Activated CD4-positive, alpha-beta memory T cell treated with anti-CD3 and anti-CD28 coated beads for 36 hours (primary cell): ENCODE measurements around the gene FAM187B. TPM values are rescaled to one million over a fixed set of nuclear protein-coding genes. Genes with fewer than 3 reads are reported as not detected.
"Not testable (repeated sequence)": the region's sequence is repeated elsewhere in the genome, so short reads cannot be mapped to it uniquely, and the experiment has no call there.

Source experiments
- CTCF ChIA-PET: fragments of 350-600 bp; sonication (Branson Sonifier 250); formaldehyde crosslinking; loops from one replicate; lab custom pipeline; 2021; ENCODE audit warnings: antibody characterized with exemption, inconsistent platforms; lab: Charles Lee
- POLR2A ChIA-PET: fragments of 350-600 bp; sonication (Branson Sonifier 250); formaldehyde crosslinking; loops from one replicate; lab custom pipeline; 2021; ENCODE audit warnings: antibody characterized with exemption; lab: Charles Lee
- DNase-seq: peaks from one replicate; pipeline ENCODE4 v3.0.0-alpha.2; 2020
- H3K27ac Mint-ChIP-seq: one replicate; pipeline ENCODE4 v1.8.0; 2021; ENCODE audit warnings: mixed read lengths
- H3K27me3 Mint-ChIP-seq: one replicate; pipeline ENCODE4 v1.8.0; 2021; ENCODE audit warnings: mixed read lengths
- H3K36me3 Mint-ChIP-seq: one replicate; pipeline ENCODE4 v1.8.0; 2021; ENCODE audit warnings: mixed read lengths
- H3K4me1 Mint-ChIP-seq: one replicate; pipeline ENCODE4 v1.8.0; 2021; ENCODE audit warnings: low read depth, mixed read lengths
- H3K4me3 Mint-ChIP-seq: one replicate; pipeline ENCODE4 v1.8.0; 2021; ENCODE audit warnings: mild to moderate bottlenecking, mixed read lengths
- H3K9me3 Mint-ChIP-seq: one replicate; pipeline ENCODE4 v1.8.0; 2021; ENCODE audit warnings: mixed read lengths
- intact Hi-C: fragments of 100-400 bp; cut with micrococcal nuclease; formaldehyde crosslinking; loops from one replicate; pipeline ENCODE4 v1.15.1; 2023
- total RNA-seq, 2 experiments: library from RNA; stranded (reverse); gene quantifications; one replicate each; pipeline ENCODE4 v1.2.3, GENCODE V29; 2021

Gene FAM187B
- total RNA-seq, 2 experiments from 2014 or later = 0.19 TPM; not detected in 1

DNA sequence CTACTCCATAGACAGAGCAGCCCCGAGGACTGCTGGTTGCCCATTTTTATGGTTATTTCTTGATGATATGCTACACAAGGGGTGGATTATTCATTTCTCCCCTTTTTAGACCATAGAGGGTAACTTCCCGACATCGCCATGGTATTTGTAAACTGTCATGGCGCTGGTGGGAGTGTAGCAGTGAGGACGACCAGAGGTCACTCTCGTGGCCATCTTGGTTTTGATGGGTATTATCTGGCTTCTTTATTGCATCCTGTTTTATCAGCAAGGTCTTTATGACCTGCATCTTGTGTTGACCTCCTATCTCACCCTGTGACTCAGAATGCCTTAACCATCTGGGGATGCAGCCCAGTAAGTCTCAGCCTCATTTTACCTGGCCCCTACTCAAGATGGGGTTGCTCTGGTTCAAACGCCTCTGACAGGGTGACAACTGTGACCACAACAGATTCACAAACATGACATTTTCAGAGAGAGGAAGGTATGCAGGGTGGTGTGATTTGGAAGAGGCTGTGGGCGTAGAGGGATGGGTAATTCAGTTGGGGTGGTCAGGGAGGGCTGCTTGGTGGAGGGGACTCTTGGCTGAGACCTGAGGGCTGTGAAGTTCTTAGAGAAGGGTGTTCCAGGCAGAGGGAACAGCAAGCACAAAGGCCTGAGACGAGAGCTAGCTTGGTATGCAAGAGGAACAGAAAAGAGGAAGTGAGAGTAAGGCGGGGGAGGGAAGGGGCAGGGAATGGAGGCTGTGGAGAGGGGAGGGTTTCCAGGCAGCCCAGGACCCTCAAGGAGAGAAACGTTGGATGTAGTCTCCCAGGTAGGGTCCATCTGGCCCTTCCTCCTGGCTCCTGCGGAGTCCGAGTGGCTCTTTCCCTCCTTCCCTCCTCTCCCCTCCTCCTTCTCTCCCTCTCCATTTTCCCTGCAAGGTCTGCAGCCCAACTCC lies 23.5 kb downstream of the FAM187B start:
- Mint-ChIP-seq H3K27ac (peak overlapping the region; percentile 88), H3K27me3 (no peaks in the 10 kb centered on the region), H3K4me3 (no peak overlapping the region), H3K4me1 (peaks cover 71% of the 10 kb centered on the region), H3K36me3 (no peaks in the 10 kb centered on the region), H3K9me3 (peaks cover 5% of the 10 kb centered on the region)
- ChIA-PET CTCF (interaction anchor here (0.6 kb wide), 1 partner anchor 64 kb away, joined by 3 read pairs; no protein-coding TSS in a partner anchor), POLR2A (no interaction called here)
- DNase-seq = peak; percentile 56
- intact Hi-C loops = loop anchor here (1.0 kb wide), 1 partner anchor 9 kb away; no protein-coding TSS in a partner anchor

DNA sequence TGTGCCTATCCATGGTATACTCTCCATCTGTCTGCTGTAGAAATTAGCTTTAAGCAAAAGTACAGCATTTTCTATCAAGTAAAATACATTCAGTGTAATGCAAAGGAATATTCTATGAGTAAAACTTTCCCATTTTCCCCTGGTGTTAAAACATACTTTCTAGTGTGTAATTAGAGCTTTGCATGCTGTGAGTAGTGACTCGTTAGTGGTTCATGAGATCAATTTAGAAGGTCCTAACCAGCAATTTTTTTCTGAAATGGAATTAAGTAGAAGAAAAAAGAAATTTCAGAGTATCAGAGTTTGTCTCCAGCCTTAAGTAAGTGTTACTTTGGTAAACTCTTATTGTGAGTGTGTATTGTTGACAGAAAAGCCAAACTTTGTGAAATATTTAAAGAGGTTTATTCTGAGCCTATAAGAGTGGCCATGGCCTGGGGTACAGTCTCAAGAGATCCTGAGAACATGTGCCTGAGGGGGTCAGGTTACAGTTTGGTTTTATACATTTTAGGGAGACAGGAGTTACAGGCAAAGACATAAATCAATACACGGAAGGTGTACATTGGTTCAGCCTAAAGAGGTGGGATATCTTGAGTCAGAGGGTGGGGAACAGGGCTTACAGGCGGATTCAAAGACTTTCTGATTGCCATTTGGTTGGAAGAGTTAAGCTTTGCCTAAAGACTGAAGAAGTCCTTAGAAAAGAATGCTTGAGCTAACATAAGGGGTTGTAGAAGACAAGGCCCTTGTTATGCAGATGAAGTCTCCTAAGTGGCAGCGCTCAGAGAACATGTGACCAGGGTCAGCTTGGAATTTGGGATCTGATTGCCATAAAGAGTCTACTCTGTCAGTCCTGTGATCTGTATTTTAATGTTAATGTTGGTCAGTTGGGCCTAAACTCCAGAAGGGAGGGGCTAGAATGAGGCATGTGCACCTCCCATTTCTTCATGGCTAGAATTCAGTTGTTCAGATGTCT lies 25.5 kb downstream of the FAM187B start:
- H3K9me3 Mint-ChIP-seq = peaks cover 2% of the 10 kb centered on the region
- no peaks in the 10 kb centered on the region for H3K27me3 Mint-ChIP-seq
- CTCF ChIA-PET = interaction anchor here (1.1 to 1.4 kb wide), 2 partner anchors 12 to 61 kb away, joined by 3 read pairs; no protein-coding TSS in a partner anchor
- DNase-seq = no peak
- POLR2A ChIA-PET = interaction anchor here (0.6 kb wide), 2 partner anchors 48 to 49 kb away, joined by 3 to 4 read pairs; no protein-coding TSS in a partner anchor
- intact Hi-C loops = no loop called here
- H3K4me3 Mint-ChIP-seq = no peak overlapping the region
- H3K27ac Mint-ChIP-seq = peak overlapping the region; percentile 88
- H3K36me3 Mint-ChIP-seq = no peaks in the 10 kb centered on the region
- H3K4me1 Mint-ChIP-seq = peaks cover 63% of the 10 kb centered on the region

DNA sequence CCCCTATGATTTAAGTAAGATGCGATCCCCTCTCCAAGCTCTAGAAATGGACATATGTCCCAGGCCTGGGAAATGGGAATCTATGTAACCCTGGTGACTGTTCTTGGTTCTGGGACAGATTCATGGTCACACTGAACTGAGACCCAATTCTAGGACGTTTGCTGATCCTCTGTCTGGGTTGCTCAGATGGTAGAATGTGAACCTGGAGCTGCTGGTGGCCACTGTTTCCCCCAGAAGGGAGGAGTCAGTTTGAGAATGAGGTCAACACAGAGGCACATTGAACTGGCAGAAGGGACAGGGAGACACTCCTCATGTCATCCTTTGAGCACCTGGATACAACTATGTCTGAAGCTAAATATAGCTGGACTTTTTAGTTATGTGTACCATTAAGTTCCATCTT lies 29.1 kb downstream of the FAM187B start:
- POLR2A ChIA-PET = no interaction called here
- Mint-ChIP-seq H3K36me3 (no peaks in the 10 kb centered on the region), H3K4me1 (peaks cover 35% of the 10 kb centered on the region), H3K4me3 (no peak overlapping the region), H3K9me3 (no peaks in the 10 kb centered on the region), H3K27me3 (no peaks in the 10 kb centered on the region), H3K27ac (no peak overlapping the region)
- DNase-seq = no peak
- intact Hi-C loops = no loop called here
- CTCF ChIA-PET = interaction anchor here (0.8 to 1.6 kb wide), 4 partner anchors 16 to 84 kb away, joined by 3 to 4 read pairs (median 3); no protein-coding TSS in a partner anchor

DNA sequence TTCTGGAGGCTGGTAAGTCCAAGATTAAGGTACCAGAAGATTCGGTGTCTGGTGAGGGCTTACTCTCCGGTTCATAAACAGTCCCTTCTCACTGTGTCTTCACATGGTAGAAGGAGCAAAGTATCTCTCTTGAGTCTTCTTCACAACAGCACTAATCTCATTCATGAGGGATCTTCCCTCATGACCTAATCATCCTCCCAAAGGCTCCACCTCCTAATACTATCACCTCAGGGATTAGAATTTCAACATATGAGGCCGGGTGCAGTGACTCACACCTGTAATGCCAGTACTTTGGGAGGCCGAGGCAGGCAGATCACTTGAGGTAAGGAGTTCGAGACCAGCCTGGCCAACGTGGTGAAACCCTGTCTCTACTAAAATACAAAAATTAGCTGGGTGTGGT lies 31.7 kb downstream of the FAM187B start:
- POLR2A ChIA-PET = not testable (repeated sequence)

DNA sequence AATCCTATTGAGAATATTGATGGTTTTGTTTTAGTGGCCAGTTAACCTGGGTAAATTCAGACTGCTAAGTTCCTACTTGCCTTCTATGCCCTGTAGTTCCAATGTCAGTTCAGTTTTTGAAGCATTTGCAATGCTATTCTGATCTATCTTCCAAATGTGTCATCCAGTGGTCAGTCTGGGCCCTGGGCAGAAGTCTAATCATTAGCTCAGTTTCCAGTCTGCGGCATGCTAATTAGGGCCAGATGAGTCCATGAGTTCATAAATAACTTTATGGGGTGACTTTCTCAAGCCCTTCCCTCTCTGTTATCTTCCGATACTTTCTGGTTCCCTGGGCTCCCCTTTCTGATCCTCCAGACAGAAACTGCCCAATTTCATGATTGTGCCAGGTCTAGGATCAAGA lies 32.7 kb downstream of the FAM187B start:
- no peaks in the 10 kb centered on the region for H3K36me3 Mint-ChIP-seq
- no peak overlapping the region for H3K4me3 Mint-ChIP-seq
- H3K27ac Mint-ChIP-seq = no peak overlapping the region
- peaks cover 11% of the 10 kb centered on the region for H3K4me1 Mint-ChIP-seq
- no peaks in the 10 kb centered on the region for H3K9me3 Mint-ChIP-seq
- CTCF ChIA-PET = no interaction called here
- POLR2A ChIA-PET = no interaction called here
- no peaks in the 10 kb centered on the region for H3K27me3 Mint-ChIP-seq
- no peak for DNase-seq
- intact Hi-C loops = no loop called here

More for the DNA sequence above, 31.7 kb downstream of the FAM187B start:
- H3K4me1 Mint-ChIP-seq = peaks cover 17% of the 10 kb centered on the region
- DNase-seq, CTCF ChIA-PET, H3K9me3 Mint-ChIP-seq, H3K27ac Mint-ChIP-seq, H3K27me3 Mint-ChIP-seq, H3K4me3 Mint-ChIP-seq, H3K36me3 Mint-ChIP-seq, intact Hi-C loops: not testable (repeated sequence)

DNA sequence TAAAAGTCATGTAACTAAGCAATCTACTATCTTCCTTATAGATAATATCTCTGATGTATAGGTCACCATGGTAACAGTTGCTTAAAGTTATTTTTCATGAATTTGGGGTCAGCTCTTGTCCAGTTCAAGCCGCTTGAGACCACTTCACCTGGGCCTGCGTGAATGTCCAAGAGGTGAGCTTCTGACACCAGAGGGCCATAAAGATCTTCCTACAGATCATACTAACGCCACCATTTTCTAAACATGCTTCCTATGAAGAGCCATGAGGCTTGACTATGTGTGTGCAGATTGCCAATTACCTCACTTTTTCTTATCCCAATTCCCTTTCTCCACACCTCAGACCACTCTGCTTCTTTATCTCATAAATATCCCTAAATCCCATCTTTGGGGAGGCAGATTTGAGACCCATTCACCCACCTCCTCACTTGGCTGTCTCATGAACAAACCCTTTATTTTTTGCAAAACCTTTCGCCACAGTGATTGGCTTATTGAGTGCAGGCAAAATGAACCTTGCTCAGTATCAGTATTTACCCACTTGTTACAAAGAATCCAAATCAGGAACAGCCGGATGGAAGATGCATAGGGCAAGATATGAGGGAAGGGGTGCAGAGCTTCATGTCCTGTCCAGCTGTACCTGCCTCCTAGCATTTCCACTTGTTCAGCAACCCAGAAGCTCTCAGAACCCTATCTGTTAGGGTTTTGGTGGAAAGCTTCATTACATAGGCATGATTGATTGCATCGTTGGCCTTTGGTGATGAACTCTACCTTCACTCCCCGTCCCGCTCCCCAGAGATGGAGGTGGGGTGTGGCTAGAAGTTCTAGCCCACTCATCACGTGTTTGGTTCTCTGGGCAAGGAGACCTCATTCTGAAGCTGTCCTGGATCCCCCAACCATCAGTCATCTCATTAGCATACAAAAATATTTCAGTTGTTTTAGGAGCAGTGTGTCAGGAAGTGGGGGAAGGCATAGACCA lies 34.2 kb downstream of the FAM187B start:
- ChIA-PET POLR2A (interaction anchor here (1.0 kb wide), 1 partner anchor 33 kb away, joined by 3 read pairs; no protein-coding TSS in a partner anchor), CTCF (no interaction called here)
- Mint-ChIP-seq H3K4me1 (peaks cover 11% of the 10 kb centered on the region), H3K9me3 (no peaks in the 10 kb centered on the region), H3K4me3 (no peak overlapping the region), H3K27me3 (no peaks in the 10 kb centered on the region), H3K27ac (no peak overlapping the region), H3K36me3 (no peaks in the 10 kb centered on the region)
- no peak for DNase-seq
- intact Hi-C loops = no loop called here

DNA sequence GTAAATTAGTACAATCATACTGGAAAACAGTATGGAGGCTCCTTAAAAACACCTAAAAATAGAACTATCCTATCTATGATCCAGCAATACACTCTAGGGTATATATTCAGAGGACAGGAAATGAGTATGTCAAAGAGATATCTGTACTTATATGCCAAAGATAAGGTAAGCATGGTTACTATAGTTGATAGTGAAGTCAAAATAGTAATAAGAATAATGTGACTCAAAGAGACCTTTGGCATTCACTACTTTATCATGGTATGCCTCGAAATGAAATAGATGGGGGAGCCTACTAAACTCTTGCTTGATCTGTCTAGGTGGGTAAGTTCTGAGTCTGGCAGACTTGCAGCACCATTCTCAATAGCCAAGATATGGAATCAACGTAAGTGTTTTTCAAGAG lies 43.7 kb downstream of the FAM187B start:
- no peak overlapping the region for H3K27ac Mint-ChIP-seq
- ChIA-PET CTCF (no interaction called here), POLR2A (no interaction called here)
- H3K4me3 Mint-ChIP-seq = no peak overlapping the region
- intact Hi-C loops = no loop called here
- H3K4me1 Mint-ChIP-seq = peaks cover 16% of the 10 kb centered on the region
- H3K36me3 Mint-ChIP-seq = peaks cover 4% of the 10 kb centered on the region
- H3K27me3 Mint-ChIP-seq = no peaks in the 10 kb centered on the region
- DNase-seq = no peak
- H3K9me3 Mint-ChIP-seq = peaks cover 7% of the 10 kb centered on the region

DNA sequence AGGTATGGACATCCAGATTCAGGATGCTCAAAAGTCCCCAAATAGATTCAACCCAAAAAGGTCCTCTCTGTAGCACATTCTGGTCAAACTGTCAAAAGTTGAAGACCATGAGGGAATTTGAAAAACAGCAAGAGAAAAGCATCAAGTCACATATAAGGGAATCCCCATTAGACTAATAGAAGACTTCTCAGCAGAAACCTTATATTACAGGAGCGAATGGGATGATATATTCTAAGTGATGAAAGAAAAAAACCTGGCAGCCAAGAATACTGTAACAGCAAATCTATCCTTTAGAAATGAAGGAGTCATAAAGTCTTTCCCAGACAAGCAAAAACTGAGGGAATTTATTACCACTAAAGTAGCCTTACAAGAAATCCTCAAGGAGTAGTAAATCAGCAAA lies 44.3 kb downstream of the FAM187B start:
- CTCF ChIA-PET = interaction anchor here (1.0 kb wide), 1 partner anchor 15 kb away, joined by 4 read pairs; no protein-coding TSS in a partner anchor

DNA sequence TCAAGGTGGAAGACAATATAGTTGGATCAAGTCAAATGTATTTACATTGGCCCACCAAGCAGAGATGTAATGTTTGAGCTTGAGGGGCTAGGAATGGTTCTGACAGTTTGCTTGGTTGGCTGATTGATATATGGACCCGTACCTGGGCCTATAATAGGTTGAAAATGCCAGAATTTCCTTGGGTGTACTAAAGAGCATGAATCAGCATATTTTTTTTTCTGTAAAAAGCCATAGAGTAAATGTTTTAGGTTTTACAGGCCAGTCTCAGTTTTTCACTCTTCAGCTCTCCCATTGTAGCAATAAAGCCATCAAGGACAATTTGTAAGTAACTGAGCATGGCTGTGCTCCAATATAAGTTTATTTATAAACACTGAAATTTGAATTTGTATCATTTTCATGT lies 47.2 kb downstream of the FAM187B start:
- Mint-ChIP-seq H3K4me3 (no peak overlapping the region), H3K27me3 (no peaks in the 10 kb centered on the region), H3K9me3 (peaks cover 20% of the 10 kb centered on the region), H3K27ac (no peak overlapping the region), H3K36me3 (peaks cover 11% of the 10 kb centered on the region), H3K4me1 (peaks cover 32% of the 10 kb centered on the region)
- POLR2A ChIA-PET = no interaction called here
- CTCF ChIA-PET = interaction anchor here (0.7 to 0.9 kb wide), 2 partner anchors 36 to 115 kb away, joined by 3 read pairs; no protein-coding TSS in a partner anchor
- no peak for DNase-seq
- intact Hi-C loops = no loop called here

More for the DNA sequence above, 44.3 kb downstream of the FAM187B start:
- H3K36me3 Mint-ChIP-seq = peaks cover 4% of the 10 kb centered on the region
- intact Hi-C loops = no loop called here
- H3K27ac Mint-ChIP-seq = peak overlapping the region; percentile 1
- DNase-seq = no peak
- no peak overlapping the region for H3K4me3 Mint-ChIP-seq
- peaks cover 7% of the 10 kb centered on the region for H3K9me3 Mint-ChIP-seq
- POLR2A ChIA-PET = no interaction called here
- H3K4me1 Mint-ChIP-seq = peaks cover 22% of the 10 kb centered on the region
- H3K27me3 Mint-ChIP-seq = no peaks in the 10 kb centered on the region

DNA sequence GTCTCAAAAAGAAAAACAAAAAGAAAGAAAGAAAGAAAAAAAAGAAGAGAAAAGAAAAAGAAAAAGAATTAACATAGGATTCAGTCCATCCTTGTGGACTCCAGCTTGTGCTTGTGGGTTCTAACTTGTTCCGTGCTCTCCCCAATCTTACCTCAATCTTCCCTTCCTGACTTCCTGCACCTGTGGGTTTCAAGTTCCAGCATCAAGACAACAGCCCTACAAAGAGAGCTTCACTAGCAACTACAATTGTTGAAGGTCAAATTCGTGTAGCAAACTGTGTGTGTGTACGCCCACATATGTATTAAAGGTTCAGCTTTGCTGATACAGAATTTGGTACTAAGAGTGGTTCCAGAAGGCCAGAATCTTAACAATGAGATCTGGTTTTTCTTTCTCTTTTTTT lies 48.7 kb downstream of the FAM187B start:
- Mint-ChIP-seq H3K36me3 (peaks cover 11% of the 10 kb centered on the region), H3K27me3 (no peaks in the 10 kb centered on the region), H3K27ac (no peak overlapping the region), H3K4me1 (peaks cover 29% of the 10 kb centered on the region), H3K4me3 (no peak overlapping the region), H3K9me3 (peaks cover 20% of the 10 kb centered on the region)
- ChIA-PET CTCF (interaction anchor here (0.7 kb wide), 1 partner anchor 26 kb away, joined by 3 read pairs; no protein-coding TSS in a partner anchor), POLR2A (interaction anchor here (0.8 to 1.0 kb wide), 2 partner anchors 9 to 12 kb away, joined by 3 read pairs; no protein-coding TSS in a partner anchor)
- intact Hi-C loops = no loop called here
- no peak for DNase-seq
